GM12878 (cell line): ENCODE measurements around the gene SLC26A8. TPM values are rescaled to one million over a fixed set of nuclear protein-coding genes. Genes with fewer than 3 reads are reported as not detected.
A peak's percentile ranks its signal among the peaks of the same experiment; 100 is the strongest.

Source experiments
- ASH2L ChIP-seq: fragments of 300-600, 200-600 bp; sonication (generic); IDR thresholded peaks from 2 replicates; pipeline ENCODE4 v1.6.1; 2017; ENCODE audit warnings: low read depth, mild to moderate bottlenecking, borderline replicate concordance
- BHLHE40 ChIP-seq, 2 experiments: fragments of 450-650 bp in 1 of 2; IDR thresholded peaks; 2 replicates each; pipeline ENCODE4 v1.6.1; 2011 to 2017; ENCODE audit warnings: low read depth in 2 of 2, borderline replicate concordance in 1 of 2, improper control_type of control experiment in 1 of 2, low read length in 1 of 2, mild to moderate bottlenecking in 1 of 2
- CBFB ChIP-seq: IDR thresholded peaks from 2 replicates; pipeline ENCODE4 v1.6.1; 2016; ENCODE audit warnings: antibody characterized with exemption, low read depth
- CBX5 ChIP-seq: sonication (generic); IDR thresholded peaks from 2 replicates; pipeline ENCODE4 v1.6.1; 2016; ENCODE audit warnings: low read depth, moderate library complexity, mild to moderate bottlenecking, inconsistent platforms
- CEBPB ChIP-seq, 2 experiments: fragments of 150-350 bp in 1 of 2; IDR thresholded peaks; 2 replicates each; pipeline ENCODE4 v1.6.1; 2012 to 2014; ENCODE audit warnings: low read depth in 2 of 2, low read length in 2 of 2, borderline replicate concordance in 1 of 2, inconsistent platforms in 1 of 2
- CHD4 ChIP-seq: fragments of 200-600 bp; sonication (generic); IDR thresholded peaks from 2 replicates; pipeline ENCODE4 v1.6.1; 2016; ENCODE audit warnings: mild to moderate bottlenecking
- CREB1 ChIP-seq: IDR thresholded peaks from 2 replicates; pipeline ENCODE4 v1.6.1; 2012; ENCODE audit warnings: low read depth, mild to moderate bottlenecking, inconsistent platforms
- FOS ChIP-seq: IDR thresholded peaks from 3 replicates; pipeline ENCODE4 v1.6.1; 2011; ENCODE audit warnings: borderline replicate concordance; ENCODE audit not compliant: insufficient read length; ENCODE audit errors: extremely low read depth
- GATAD2B ChIP-seq: fragments of 450-650 bp; conservative IDR thresholded peaks from 2 replicates; pipeline ENCODE4 v1.6.1; 2017; ENCODE audit warnings: low read depth, mild to moderate bottlenecking, moderate library complexity
- HDGF ChIP-seq: fragments of 450-650 bp; IDR thresholded peaks from 2 replicates; pipeline ENCODE4 v1.6.1; 2016; ENCODE audit warnings: antibody characterized with exemption
- MEF2A ChIP-seq: IDR thresholded peaks from 2 replicates; pipeline ENCODE4 v1.6.1; 2011; ENCODE audit warnings: low read depth, mild to moderate bottlenecking, low read length, moderate library complexity; ENCODE audit not compliant: insufficient read depth
- MEF2B ChIP-seq: fragments of 450-650 bp; IDR thresholded peaks from 2 replicates; pipeline ENCODE4 v1.6.1; 2018; ENCODE audit warnings: mild to moderate bottlenecking, moderate library complexity; ENCODE audit not compliant: partially characterized antibody, poor library complexity, severe bottlenecking
- MTA3 ChIP-seq: IDR thresholded peaks from 2 replicates; pipeline ENCODE4 v1.6.1; 2012; ENCODE audit warnings: low read length, inconsistent platforms, borderline replicate concordance
- MYC ChIP-seq: IDR thresholded peaks from 2 replicates; pipeline ENCODE4 v1.6.1; 2011; ENCODE audit warnings: mild to moderate bottlenecking, low read length, moderate library complexity, inconsistent platforms; ENCODE audit not compliant: insufficient read depth, insufficient replicate concordance, insufficient read length, severe bottlenecking
- NFXL1 ChIP-seq: fragments of 450-650 bp; IDR thresholded peaks from 2 replicates; pipeline ENCODE4 v1.6.1; 2017; ENCODE audit warnings: antibody characterized with exemption, mild to moderate bottlenecking, borderline replicate concordance
- PML ChIP-seq: IDR thresholded peaks from 2 replicates; pipeline ENCODE4 v1.6.1; 2012; ENCODE audit warnings: low read length, inconsistent platforms
- RBBP5 ChIP-seq: fragments of 200-600 bp; sonication (generic); conservative IDR thresholded peaks from 2 replicates; pipeline ENCODE4 v1.6.1; 2016
- SMC3 ChIP-seq: IDR thresholded peaks from 2 replicates; pipeline ENCODE4 v1.6.1; 2011; ENCODE audit warnings: low read length, improper control_type of control experiment, borderline replicate concordance
- SP1 ChIP-seq: IDR thresholded peaks from one replicate; pipeline ENCODE4 v1.6.1; 2011; ENCODE audit warnings: low read depth, low read length
- TCF12 ChIP-seq: IDR thresholded peaks from 2 replicates; pipeline ENCODE4 v1.6.1; 2011; ENCODE audit warnings: low read depth, mild to moderate bottlenecking, low read length
- WRNIP1 ChIP-seq: IDR thresholded peaks from 2 replicates; pipeline ENCODE4 v1.6.1; 2011; ENCODE audit warnings: low read depth, low read length, improper control_type of control experiment, borderline replicate concordance
- YY1 ChIP-seq: IDR thresholded peaks from 2 replicates; pipeline ENCODE4 v1.6.1; 2011; ENCODE audit warnings: low read depth, mild to moderate bottlenecking, low read length
- ZZZ3 ChIP-seq: IDR thresholded peaks from 2 replicates; pipeline ENCODE4 v1.6.1; 2011; ENCODE audit warnings: low read depth; ENCODE audit not compliant: control insufficient read depth, insufficient read length
- polyA plus RNA-seq, 11 experiments: library from polyadenylated mRNA; depleted of rRNA in 4 of 11; unstranded in 6 of 11; stranded (reverse) in 5 of 11; fragments of >200 nt; fragmentation: Nextera tagmentation in 4 of 11; fragmentation: Illumina TruSeq in 1 of 11; extraction: Ambion mirVana in 4 of 11; extraction: Trizol in 1 of 11; gene quantifications; 1 replicate in 1 of 11; 2 replicates in 10 of 11; pipeline versions ENCODE4 v1.2.1 to v1.2.3, GENCODE V29; 2011 to 2016; ENCODE audit warnings: inconsistent platforms in 2 of 11, missing spikeins in 2 of 11, low read depth in 1 of 11
- total RNA-seq, 4 experiments: library from RNA; depleted of rRNA in 3 of 4; stranded (reverse); fragments of >200 nt in 3 of 4; fragmentation: Illumina TruSeq in 1 of 4; extraction: Trizol in 1 of 4; gene quantifications; 2 replicates each; pipeline versions ENCODE4 v1.2.1 to v1.2.3, GENCODE V29; 2013 to 2021
- TF ChIP-seq, protein P1 (sequence below): fragments of 450-650 bp; IDR thresholded peaks from 2 replicates; pipeline ENCODE4 v1.6.1; 2017; ENCODE audit warnings: borderline replicate concordance
- TF ChIP-seq, protein P2 (sequence below): fragments of 150-350 bp; IDR thresholded peaks from 2 replicates; pipeline ENCODE4 v1.6.1; 2016; ENCODE audit warnings: low read depth, low read length
- TF ChIP-seq, protein P3 (sequence below): fragments of 450-650 bp; IDR thresholded peaks from 2 replicates; pipeline ENCODE4 v1.6.1; 2016; ENCODE audit warnings: mild to moderate bottlenecking

SLC26A8 gene
- total and polyA plus RNA-seq, 10 of the 15 experiments (the other 5 are each of a cell fraction or from before 2014, with no cell fraction given): 0.09 to 0.95 (median 0.27) TPM; not detected in 2

DNA sequence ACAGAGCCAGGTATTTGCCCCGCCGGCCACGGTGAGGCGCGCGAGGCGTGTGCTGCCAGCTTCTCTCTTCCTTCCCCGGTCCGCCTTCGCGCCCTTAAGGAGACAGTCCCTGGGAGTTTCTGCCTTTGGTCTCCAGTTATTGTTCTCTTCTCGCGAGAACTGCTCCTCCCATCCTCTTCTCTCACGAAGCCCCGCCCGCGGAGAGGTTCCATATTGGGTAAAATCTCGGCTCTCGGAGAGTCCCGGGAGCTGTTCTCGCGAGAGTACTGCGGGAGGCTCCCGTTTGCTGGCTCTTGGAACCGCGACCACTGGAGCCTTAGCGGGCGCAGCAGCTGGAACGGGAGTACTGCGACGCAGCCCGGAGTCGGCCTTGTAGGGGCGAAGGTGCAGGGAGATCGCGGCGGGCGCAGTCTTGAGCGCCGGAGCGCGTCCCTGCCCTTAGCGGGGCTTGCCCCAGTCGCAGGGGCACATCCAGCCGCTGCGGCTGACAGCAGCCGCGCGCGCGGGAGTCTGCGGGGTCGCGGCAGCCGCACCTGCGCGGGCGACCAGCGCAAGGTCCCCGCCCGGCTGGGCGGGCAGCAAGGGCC lies 3.2 kb upstream of the SLC26A8 start, which contains the start of gene MAPK14 (continued):
- TF ChIP-seq, protein P1, sequence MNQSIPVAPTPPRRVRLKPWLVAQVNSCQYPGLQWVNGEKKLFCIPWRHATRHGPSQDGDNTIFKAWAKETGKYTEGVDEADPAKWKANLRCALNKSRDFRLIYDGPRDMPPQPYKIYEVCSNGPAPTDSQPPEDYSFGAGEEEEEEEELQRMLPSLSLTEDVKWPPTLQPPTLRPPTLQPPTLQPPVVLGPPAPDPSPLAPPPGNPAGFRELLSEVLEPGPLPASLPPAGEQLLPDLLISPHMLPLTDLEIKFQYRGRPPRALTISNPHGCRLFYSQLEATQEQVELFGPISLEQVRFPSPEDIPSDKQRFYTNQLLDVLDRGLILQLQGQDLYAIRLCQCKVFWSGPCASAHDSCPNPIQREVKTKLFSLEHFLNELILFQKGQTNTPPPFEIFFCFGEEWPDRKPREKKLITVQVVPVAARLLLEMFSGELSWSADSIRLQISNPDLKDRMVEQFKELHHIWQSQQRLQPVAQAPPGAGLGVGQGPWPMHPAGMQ: peak; percentile 95
- TF ChIP-seq PML (peak; percentile 84; the same call in 1 of the 2 replicates), HDGF (peak; percentile 76; the same call in 1 of the 2 replicates), SP1 (peak; percentile 21), MEF2A (0 out of 2 replicates have a peak, but pooled peaks have one; percentile 19), FOS (no peak), CEBPB (IDR thresholded peaks at IDR 0.05; ENCODE audit: borderline replicate concordance in 1 of 2, low read depth in 2 of 2, low read length in 2 of 2) (no peak), CBFB (peak; percentile 99), BHLHE40 (IDR thresholded peaks at IDR 0.05; ENCODE audit: borderline replicate concordance in 1 of 2, low read depth in 2 of 2, low read length in 1 of 2) (peak; percentile 33 to 35; a peak in 3 of 4 replicates), CHD4 (no peak), TCF12 (0 out of 2 replicates have a peak, but pooled peaks have one; percentile 12), GATAD2B (peak; percentile 91), ZZZ3 (no peak), YY1 (no peak; the same call in 1 of the 2 replicates), ASH2L (peak; percentile 93; the same call in 1 of the 2 replicates), CREB1 (no peak), MYC (no peak), RBBP5 (no peak), NFXL1 (0 out of 2 replicates have a peak, but pooled peaks have one; percentile 51), MEF2B (no peak), MTA3 (no peak), WRNIP1 (peak; percentile 32; the same call in 1 of the 2 replicates), CBX5 (peak; percentile 86), SMC3 (peak; percentile 97)
- TF ChIP-seq, protein P2, sequence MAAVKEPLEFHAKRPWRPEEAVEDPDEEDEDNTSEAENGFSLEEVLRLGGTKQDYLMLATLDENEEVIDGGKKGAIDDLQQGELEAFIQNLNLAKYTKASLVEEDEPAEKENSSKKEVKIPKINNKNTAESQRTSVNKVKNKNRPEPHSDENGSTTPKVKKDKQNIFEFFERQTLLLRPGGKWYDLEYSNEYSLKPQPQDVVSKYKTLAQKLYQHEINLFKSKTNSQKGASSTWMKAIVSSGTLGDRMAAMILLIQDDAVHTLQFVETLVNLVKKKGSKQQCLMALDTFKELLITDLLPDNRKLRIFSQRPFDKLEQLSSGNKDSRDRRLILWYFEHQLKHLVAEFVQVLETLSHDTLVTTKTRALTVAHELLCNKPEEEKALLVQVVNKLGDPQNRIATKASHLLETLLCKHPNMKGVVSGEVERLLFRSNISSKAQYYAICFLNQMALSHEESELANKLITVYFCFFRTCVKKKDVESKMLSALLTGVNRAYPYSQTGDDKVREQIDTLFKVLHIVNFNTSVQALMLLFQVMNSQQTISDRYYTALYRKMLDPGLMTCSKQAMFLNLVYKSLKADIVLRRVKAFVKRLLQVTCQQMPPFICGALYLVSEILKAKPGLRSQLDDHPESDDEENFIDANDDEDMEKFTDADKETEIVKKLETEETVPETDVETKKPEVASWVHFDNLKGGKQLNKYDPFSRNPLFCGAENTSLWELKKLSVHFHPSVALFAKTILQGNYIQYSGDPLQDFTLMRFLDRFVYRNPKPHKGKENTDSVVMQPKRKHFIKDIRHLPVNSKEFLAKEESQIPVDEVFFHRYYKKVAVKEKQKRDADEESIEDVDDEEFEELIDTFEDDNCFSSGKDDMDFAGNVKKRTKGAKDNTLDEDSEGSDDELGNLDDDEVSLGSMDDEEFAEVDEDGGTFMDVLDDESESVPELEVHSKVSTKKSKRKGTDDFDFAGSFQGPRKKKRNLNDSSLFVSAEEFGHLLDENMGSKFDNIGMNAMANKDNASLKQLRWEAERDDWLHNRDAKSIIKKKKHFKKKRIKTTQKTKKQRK: no peak
- TF ChIP-seq, protein P3, sequence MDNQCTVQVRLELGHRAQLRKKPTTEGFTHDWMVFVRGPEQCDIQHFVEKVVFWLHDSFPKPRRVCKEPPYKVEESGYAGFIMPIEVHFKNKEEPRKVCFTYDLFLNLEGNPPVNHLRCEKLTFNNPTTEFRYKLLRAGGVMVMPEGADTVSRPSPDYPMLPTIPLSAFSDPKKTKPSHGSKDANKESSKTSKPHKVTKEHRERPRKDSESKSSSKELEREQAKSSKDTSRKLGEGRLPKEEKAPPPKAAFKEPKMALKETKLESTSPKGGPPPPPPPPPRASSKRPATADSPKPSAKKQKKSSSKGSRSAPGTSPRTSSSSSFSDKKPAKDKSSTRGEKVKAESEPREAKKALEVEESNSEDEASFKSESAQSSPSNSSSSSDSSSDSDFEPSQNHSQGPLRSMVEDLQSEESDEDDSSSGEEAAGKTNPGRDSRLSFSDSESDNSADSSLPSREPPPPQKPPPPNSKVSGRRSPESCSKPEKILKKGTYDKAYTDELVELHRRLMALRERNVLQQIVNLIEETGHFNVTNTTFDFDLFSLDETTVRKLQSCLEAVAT: 0 out of 2 replicates have a peak, but pooled peaks have one; percentile 9
